Keratinocyte (primary cell): Measurements from ENCODE around the gene PRMT1.

Experiments
- CTCF ChIP-seq, 3 experiments: IDR thresholded peaks in 1 of 3; conservative IDR thresholded peaks in 1 of 3; optimal IDR thresholded peaks in 1 of 3; 2 replicates in 2 of 3; 3 replicates in 1 of 3; pipeline versions ENCODE3 to v1.5.1; 2011; ENCODE audit warnings: low read length in 3 of 3, mild to moderate bottlenecking in 3 of 3, moderate library complexity in 2 of 3, control low read depth in 1 of 3, inconsistent platforms in 1 of 3; ENCODE audit not compliant: insufficient read depth in 2 of 3; ENCODE audit errors: extremely low read depth in 1 of 3
- EZH2 ChIP-seq: IDR thresholded peaks from one replicate; pipeline ENCODE4 v1.6.1; 2012; ENCODE audit warnings: inconsistent platforms, mild to moderate bottlenecking, low read length, moderate library complexity

- TF ChIP-seq CTCF (optimal IDR thresholded peaks at IDR 0.05 in 1 of 3, IDR thresholded peaks at IDR 0.05 in 1 of 3, conservative IDR thresholded peaks at IDR 0.05 in 1 of 3; ENCODE audit: extremely low read depth in 1 of 3, insufficient read depth in 2 of 3, low read length in 3 of 3) (no peak), EZH2 (no peak)
Measured at GRCh38 chr19:49716154-49716553, 39.1 kb downstream of the PRMT1 start.
